Subcutaneous adipose tissue (tissue), 4 donors: ENCODE measurements around the gene ESYT2. TPM values are rescaled to one million over a fixed set of nuclear protein-coding genes. Genes with fewer than 3 reads are reported as not detected.

Experiments
- CTCF ChIP-seq: fragments of 450-650 bp; IDR thresholded peaks from one replicate; pipeline ENCODE4 v1.5.1; 2016; ENCODE audit warnings: low read depth, mild to moderate bottlenecking, control low read depth, antibody characterized with exemption, moderate library complexity
- total RNA-seq, 4 donors: library from RNA; depleted of rRNA; stranded (reverse); fragments of >200 nt; gene quantifications; one replicate each; pipeline ENCODE4 v1.1.0, GENCODE V29; 2016

The ESYT2 gene
- total RNA-seq, 4 donors from 2014 or later, result 86.2 to 124 (median 106) TPM

DNA sequence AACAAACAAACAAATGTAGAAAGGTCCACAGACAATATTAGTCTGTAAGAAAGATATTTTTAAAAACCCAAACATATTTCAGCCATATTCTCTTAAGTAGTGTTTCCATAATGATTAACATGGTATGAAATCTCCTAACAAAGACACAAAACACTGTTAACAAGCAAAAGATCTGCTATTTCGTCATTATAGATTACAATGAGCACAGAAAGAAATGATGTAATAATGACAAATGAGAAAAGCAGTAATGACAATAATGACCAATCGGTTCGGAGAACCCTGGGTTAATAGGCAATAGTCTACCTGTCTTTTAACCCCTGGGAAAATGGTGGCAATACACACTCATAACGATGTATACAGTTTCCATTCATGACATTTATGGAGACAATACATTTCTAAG is 85.2 kb downstream of the ESYT2 start:
- TF ChIP-seq CTCF, result no peak

GRCh38 chr7:158743219-158743618 is 86.1 kb downstream of the ESYT2 start:
- no peak for TF ChIP-seq CTCF

- no peak for TF ChIP-seq CTCF
Observed at GRCh38 chr7:158742065-158742821, 87.1 kb downstream of the ESYT2 start.

DNA sequence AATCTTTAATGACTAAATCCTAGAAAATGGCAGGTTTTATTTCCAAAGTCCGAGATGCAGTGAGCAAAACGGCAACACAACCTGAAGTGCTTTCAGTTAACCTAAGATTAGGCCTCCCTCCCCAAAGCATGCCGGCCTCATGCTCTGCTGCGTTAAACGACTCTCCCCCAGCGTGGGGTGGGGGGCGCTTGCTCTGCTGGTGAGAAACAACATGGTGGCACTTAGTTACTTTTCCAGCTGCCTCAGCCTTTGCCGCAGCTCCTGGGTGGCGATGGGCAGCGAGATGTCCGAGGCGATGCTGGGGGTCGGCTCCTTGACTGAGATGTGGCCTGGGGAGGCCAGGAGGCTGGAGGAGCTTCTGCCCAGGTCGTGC is 88.0 kb downstream of the ESYT2 start:
- TF ChIP-seq CTCF, result no peak

GRCh38 chr7:158740657-158741293 is 88.5 kb downstream of the ESYT2 start:
- no peak for TF ChIP-seq CTCF

GRCh38 chr7:158740013-158740656 is 89.2 kb downstream of the ESYT2 start:
- TF ChIP-seq CTCF, result no peak

- no peak for TF ChIP-seq CTCF
Observed at GRCh38 chr7:158738841-158739240, 90.5 kb downstream of the ESYT2 start.
